Panc1 (cell line): ENCODE measurements around the gene GNPDA2. TPM values are rescaled to one million over a fixed set of nuclear protein-coding genes. Genes with fewer than 3 reads are reported as not detected.

Source experiments
- ATAC-seq: fragments of 200-7000 bp; cut with Tn5 transposase; 2 replicates; pipeline ENCODE4 v1.9.1; 2020; ENCODE audit warnings: mild to moderate bottlenecking, moderate library complexity
- BruUV-seq: library from RNA; stranded (reverse); fragments of 400-500 nt; replicated peaks from 2 replicates; lab custom pipeline; 2021; lab: Mats Ljungman, UMichigan
- CTCF ChIA-PET: fragments of 300-600 bp; sonication (Branson Sonifier 250); formaldehyde crosslinking; loops from one replicate; lab custom pipeline; 2022; ENCODE audit warnings: antibody characterized with exemption; lab: Charles Lee
- POLR2A ChIA-PET: fragments of 300-600 bp; sonication (Branson Sonifier 250); formaldehyde crosslinking; loops from one replicate; lab custom pipeline; 2022; ENCODE audit warnings: antibody characterized with exemption; lab: Charles Lee
- DNase-seq: peaks from one replicate; pipeline ENCODE4 v3.0.0-alpha.2; 2010; ENCODE audit warnings: low read depth, low spot score
- H3K27ac ChIP-seq: 2 replicates; pipeline ENCODE4 v1.5.1; 2011; ENCODE audit warnings: mild to moderate bottlenecking, low read length, inconsistent platforms
- H3K27me3 ChIP-seq: fragments of 200-500 bp; sonication (Bioruptor generic); 2 replicates; pipeline ENCODE4 v1.6.0; 2014; ENCODE audit warnings: low read length, inconsistent platforms; ENCODE audit not compliant: control insufficient read depth, insufficient read depth
- H3K36me3 ChIP-seq: fragments of 200-500 bp; sonication (Bioruptor generic); 2 replicates; pipeline ENCODE4 v1.5.1; 2014; ENCODE audit warnings: inconsistent platforms, mild to moderate bottlenecking, low read length, moderate library complexity; ENCODE audit not compliant: control insufficient read depth, insufficient read depth
- H3K4me1 ChIP-seq: 2 replicates; pipeline ENCODE4 v1.5.1; 2011; ENCODE audit warnings: inconsistent platforms, mild to moderate bottlenecking, low read length, moderate library complexity; ENCODE audit not compliant: control insufficient read depth, insufficient read depth
- H3K4me3 ChIP-seq, 2 experiments: 2 replicates each; pipeline ENCODE4 v1.5.1; 2011 to 2012; ENCODE audit warnings: low read depth in 2 of 2, low read length in 2 of 2, mild to moderate bottlenecking in 2 of 2, inconsistent platforms in 1 of 2, moderate library complexity in 1 of 2
- H3K9me3 ChIP-seq: fragments of 200-500 bp; sonication (Bioruptor generic); 2 replicates; pipeline ENCODE4 v1.5.1; 2014; ENCODE audit warnings: low read depth, mild to moderate bottlenecking, inconsistent platforms, low read length, moderate library complexity; ENCODE audit not compliant: control insufficient read depth, insufficient read depth
- POLR2AphosphoS5 ChIP-seq: IDR thresholded peaks from 2 replicates; pipeline ENCODE4 v1.6.1; 2012; ENCODE audit warnings: mild to moderate bottlenecking, low read depth, low read length, moderate library complexity
- SIN3A ChIP-seq: IDR thresholded peaks from 2 replicates; pipeline ENCODE4 v1.6.1; 2012; ENCODE audit warnings: low read depth, mild to moderate bottlenecking, low read length, moderate library complexity, borderline replicate concordance; ENCODE audit not compliant: insufficient read depth
- TCF7L2 ChIP-seq: IDR thresholded peaks from 2 replicates; pipeline ENCODE4 v1.6.1; 2011; ENCODE audit warnings: mild to moderate bottlenecking, low read depth, low read length, inconsistent platforms
- in situ Hi-C: cut with HindIII; loops from 2 replicates; pipeline ENCODE4 v1.10.0; 2016; ENCODE audit warnings: low sequenced_read_pairs, low pct_unique_long_range_greater_than_20kb
- intact Hi-C: fragments of 100-400 bp; cut with micrococcal nuclease; formaldehyde crosslinking; loops from one replicate; pipeline ENCODE4 v1.10.0; 2022; ENCODE audit not compliant: unreplicated experiment
- total RNA-seq: library from RNA; stranded (reverse); gene quantifications from one replicate; pipeline ENCODE4 v1.2.1, GENCODE V29; 2021; ENCODE audit not compliant: unreplicated experiment
- TF ChIP-seq, protein P1 (sequence below), 2 experiments: IDR thresholded peaks; 2 replicates each; pipeline ENCODE4 v1.6.1; 2011 to 2012; ENCODE audit warnings: low read depth in 2 of 2, control low read depth in 1 of 2, low read length in 1 of 2, mild to moderate bottlenecking in 1 of 2, moderate library complexity in 1 of 2; ENCODE audit not compliant: insufficient read depth in 1 of 2
- TF ChIP-seq, protein P2 (sequence below): fragments of 450-650 bp; IDR thresholded peaks from 2 replicates; pipeline ENCODE4 v1.5.1; 2017; ENCODE audit warnings: mild to moderate bottlenecking

The GNPDA2 gene
- total RNA-seq, 1 experiment from 2014 or later = 17.9 TPM

DNA sequence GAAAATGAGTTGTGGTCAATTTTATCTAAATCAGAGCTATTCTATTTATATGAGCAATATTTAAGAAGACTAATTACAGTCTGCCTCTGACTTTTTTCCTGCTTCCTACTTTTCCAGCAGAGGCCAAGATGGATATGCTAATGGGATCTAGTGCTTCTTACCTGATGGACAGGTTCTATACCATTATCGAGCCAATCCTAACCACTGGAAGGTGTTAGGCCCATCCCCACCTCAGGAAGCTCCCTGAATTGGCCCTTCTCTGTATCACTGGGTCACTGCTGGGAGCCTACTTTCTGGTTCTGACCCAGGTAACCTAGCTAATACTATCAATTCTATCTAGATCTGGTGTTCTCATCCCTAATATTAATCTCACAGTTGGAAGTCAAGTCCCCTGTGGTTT lies 74.4 kb downstream of the GNPDA2 start:
- in situ Hi-C loops = no loop called here
- CTCF ChIA-PET = no interaction called here
- ATAC-seq = no peak

More for the DNA sequence above, 74.4 kb downstream of the GNPDA2 start:
- no peak for TF ChIP-seq SIN3A
- TF ChIP-seq, protein P1, sequence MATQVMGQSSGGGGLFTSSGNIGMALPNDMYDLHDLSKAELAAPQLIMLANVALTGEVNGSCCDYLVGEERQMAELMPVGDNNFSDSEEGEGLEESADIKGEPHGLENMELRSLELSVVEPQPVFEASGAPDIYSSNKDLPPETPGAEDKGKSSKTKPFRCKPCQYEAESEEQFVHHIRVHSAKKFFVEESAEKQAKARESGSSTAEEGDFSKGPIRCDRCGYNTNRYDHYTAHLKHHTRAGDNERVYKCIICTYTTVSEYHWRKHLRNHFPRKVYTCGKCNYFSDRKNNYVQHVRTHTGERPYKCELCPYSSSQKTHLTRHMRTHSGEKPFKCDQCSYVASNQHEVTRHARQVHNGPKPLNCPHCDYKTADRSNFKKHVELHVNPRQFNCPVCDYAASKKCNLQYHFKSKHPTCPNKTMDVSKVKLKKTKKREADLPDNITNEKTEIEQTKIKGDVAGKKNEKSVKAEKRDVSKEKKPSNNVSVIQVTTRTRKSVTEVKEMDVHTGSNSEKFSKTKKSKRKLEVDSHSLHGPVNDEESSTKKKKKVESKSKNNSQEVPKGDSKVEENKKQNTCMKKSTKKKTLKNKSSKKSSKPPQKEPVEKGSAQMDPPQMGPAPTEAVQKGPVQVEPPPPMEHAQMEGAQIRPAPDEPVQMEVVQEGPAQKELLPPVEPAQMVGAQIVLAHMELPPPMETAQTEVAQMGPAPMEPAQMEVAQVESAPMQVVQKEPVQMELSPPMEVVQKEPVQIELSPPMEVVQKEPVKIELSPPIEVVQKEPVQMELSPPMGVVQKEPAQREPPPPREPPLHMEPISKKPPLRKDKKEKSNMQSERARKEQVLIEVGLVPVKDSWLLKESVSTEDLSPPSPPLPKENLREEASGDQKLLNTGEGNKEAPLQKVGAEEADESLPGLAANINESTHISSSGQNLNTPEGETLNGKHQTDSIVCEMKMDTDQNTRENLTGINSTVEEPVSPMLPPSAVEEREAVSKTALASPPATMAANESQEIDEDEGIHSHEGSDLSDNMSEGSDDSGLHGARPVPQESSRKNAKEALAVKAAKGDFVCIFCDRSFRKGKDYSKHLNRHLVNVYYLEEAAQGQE (IDR thresholded peaks at IDR 0.05; ENCODE audit: insufficient read depth in 1 of 2, low read depth in 2 of 2, low read length in 1 of 2) = no peak
- TF ChIP-seq POLR2AphosphoS5 = no peak
- TF ChIP-seq, protein P2, sequence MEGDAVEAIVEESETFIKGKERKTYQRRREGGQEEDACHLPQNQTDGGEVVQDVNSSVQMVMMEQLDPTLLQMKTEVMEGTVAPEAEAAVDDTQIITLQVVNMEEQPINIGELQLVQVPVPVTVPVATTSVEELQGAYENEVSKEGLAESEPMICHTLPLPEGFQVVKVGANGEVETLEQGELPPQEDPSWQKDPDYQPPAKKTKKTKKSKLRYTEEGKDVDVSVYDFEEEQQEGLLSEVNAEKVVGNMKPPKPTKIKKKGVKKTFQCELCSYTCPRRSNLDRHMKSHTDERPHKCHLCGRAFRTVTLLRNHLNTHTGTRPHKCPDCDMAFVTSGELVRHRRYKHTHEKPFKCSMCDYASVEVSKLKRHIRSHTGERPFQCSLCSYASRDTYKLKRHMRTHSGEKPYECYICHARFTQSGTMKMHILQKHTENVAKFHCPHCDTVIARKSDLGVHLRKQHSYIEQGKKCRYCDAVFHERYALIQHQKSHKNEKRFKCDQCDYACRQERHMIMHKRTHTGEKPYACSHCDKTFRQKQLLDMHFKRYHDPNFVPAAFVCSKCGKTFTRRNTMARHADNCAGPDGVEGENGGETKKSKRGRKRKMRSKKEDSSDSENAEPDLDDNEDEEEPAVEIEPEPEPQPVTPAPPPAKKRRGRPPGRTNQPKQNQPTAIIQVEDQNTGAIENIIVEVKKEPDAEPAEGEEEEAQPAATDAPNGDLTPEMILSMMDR = no peak
- TF ChIP-seq TCF7L2 = no peak
- POLR2A ChIA-PET = no interaction called here
- Histone ChIP-seq H3K36me3 (no peaks in the 10 kb centered on the region), H3K27ac (no peak overlapping the region), H3K4me1 (no peaks in the 10 kb centered on the region), H3K9me3 (no peaks in the 10 kb centered on the region), H3K27me3 (no peaks in the 10 kb centered on the region), H3K4me3 (no peak overlapping the region)
- DNase-seq = no peak
- intact Hi-C loops = no loop called here
- no TSS peak for BruUV-seq

Other genes starting within 250 kb of the GNPDA2 start
- not detected for gene YIPF7, start 74.9 kb downstream of the GNPDA2 start, total RNA-seq
- 11.6 TPM for gene GUF1, start 48.1 kb downstream of the GNPDA2 start, total RNA-seq